Peyer's patch (tissue), 4 donors: ENCODE results near the gene CTNNA2. TPM values are rescaled to one million over a fixed set of nuclear protein-coding genes. Genes with fewer than 3 reads are reported as not detected.

Experiments
- DNase-seq, 3 donors: peaks; one replicate each; pipeline ENCODE4 v3.0.0-alpha.2; 2017 to 2019
- H3K27ac ChIP-seq, 4 donors: fragments of 200-600 bp; sonication (generic); one replicate each; pipeline ENCODE4 v1.5.1; 2016 to 2019
- H3K27me3 ChIP-seq, 2 donors: fragments of 200-600 bp; sonication (generic); one replicate each; pipeline ENCODE4 v1.5.1; 2019
- H3K36me3 ChIP-seq, 3 donors: fragments of 200-600 bp; sonication (generic); one replicate each; pipeline ENCODE4 v1.5.1; 2016 to 2019
- H3K4me1 ChIP-seq, 4 donors: fragments of 200-600 bp; sonication (generic); one replicate each; pipeline ENCODE4 v1.5.1; 2016 to 2019
- H3K4me3 ChIP-seq, 4 donors: fragments of 200-600 bp; sonication (generic); 1 replicate in 3 of 4; 2 replicates in 1 of 4; pipeline ENCODE4 v1.5.1; 2016 to 2019; ENCODE audit warnings: mild to moderate bottlenecking in 1 of 4
- H3K9me3 ChIP-seq, 4 donors: fragments of 200-600 bp; sonication (generic); one replicate each; pipeline ENCODE4 v1.5.1; 2016 to 2019; ENCODE audit warnings: mild to moderate bottlenecking in 1 of 4
- CTCF ChIP-seq, 6 experiments: fragments of 450-650 bp in 4 of 6; fragments of 200-600 bp in 2 of 6; sonication (generic) in 1 of 6; IDR thresholded peaks; one replicate each; pipeline ENCODE4 v1.5.1; 2017 to 2019; ENCODE audit warnings: antibody characterized with exemption in 6 of 6, mild to moderate bottlenecking in 3 of 6, moderate library complexity in 1 of 6
- POLR2A ChIP-seq, 2 donors: fragments of 450-650 bp; IDR thresholded peaks; one replicate each; pipeline ENCODE4 v1.5.1; 2017; ENCODE audit warnings: antibody characterized with exemption in 2 of 2, mild to moderate bottlenecking in 2 of 2, moderate library complexity in 2 of 2
- total RNA-seq, 4 donors: library from RNA; depleted of rRNA; stranded (reverse); fragments of >200 nt; gene quantifications; one replicate each; pipeline ENCODE4 v1.1.0, GENCODE V29; 2016

Gene CTNNA2
- total RNA-seq, 4 donors from 2014 or later, result 0.67 to 5.3 (median 0.88) TPM; not detected in 1

GRCh38 chr2:79887747-79888374 lies 375.0 kb downstream of the CTNNA2 start:
- Histone ChIP-seq H3K27ac (no peak overlapping the region), H3K9me3 (no peaks in the 10 kb centered on the region), H3K4me1 (no peaks in the 10 kb centered on the region), H3K27me3 (no peaks in the 10 kb centered on the region), H3K4me3 (no peak overlapping the region), H3K36me3 (no peaks in the 10 kb centered on the region)
- peak in 1 of 3 donors; percentile 52 for DNase-seq
- TF ChIP-seq POLR2A (IDR thresholded peaks at IDR 0.05) (no peak), CTCF (IDR thresholded peaks at IDR 0.05) (peak in 5 of 6 experiments; percentile 11 to 82 (median 70))

GRCh38 chr2:79892123-79892522 lies 379.3 kb downstream of the CTNNA2 start:
- H3K9me3 ChIP-seq, result no peaks in the 10 kb centered on the region
- no peaks in the 10 kb centered on the region for H3K4me1 ChIP-seq
- no peak for TF ChIP-seq POLR2A (IDR thresholded peaks at IDR 0.05)
- DNase-seq, result no peak
- H3K36me3 ChIP-seq, result no peaks in the 10 kb centered on the region
- H3K4me3 ChIP-seq, result no peak overlapping the region
- no peaks in the 10 kb centered on the region for H3K27me3 ChIP-seq
- no peak overlapping the region for H3K27ac ChIP-seq

GRCh38 chr2:79899196-79899595 lies 386.3 kb downstream of the CTNNA2 start:
- Histone ChIP-seq H3K36me3 (no peaks in the 10 kb centered on the region), H3K27me3 (no peaks in the 10 kb centered on the region), H3K27ac (no peak overlapping the region), H3K4me3 (no peak overlapping the region), H3K4me1 (no peaks in the 10 kb centered on the region), H3K9me3 (no peaks in the 10 kb centered on the region)
- DNase-seq, result no peak
- TF ChIP-seq POLR2A (IDR thresholded peaks at IDR 0.05) (no peak), CTCF (IDR thresholded peaks at IDR 0.05) (no peak)

- DNase-seq, result no peak
- Histone ChIP-seq H3K4me1 (no peaks in the 10 kb centered on the region), H3K27ac (no peak overlapping the region), H3K36me3 (no peaks in the 10 kb centered on the region), H3K27me3 (no peaks in the 10 kb centered on the region), H3K9me3 (no peaks in the 10 kb centered on the region), H3K4me3 (no peak overlapping the region)
- TF ChIP-seq CTCF (IDR thresholded peaks at IDR 0.05) (no peak), POLR2A (IDR thresholded peaks at IDR 0.05) (no peak)
Measured at GRCh38 chr2:79901161-79901560, 388.3 kb downstream of the CTNNA2 start.

- no peaks in the 10 kb centered on the region for H3K9me3 ChIP-seq
- TF ChIP-seq POLR2A (IDR thresholded peaks at IDR 0.05), result no peak
- no peak for TF ChIP-seq CTCF (IDR thresholded peaks at IDR 0.05)
- no peaks in the 10 kb centered on the region for H3K36me3 ChIP-seq
- H3K27ac ChIP-seq, result no peak overlapping the region
- H3K27me3 ChIP-seq, result no peaks in the 10 kb centered on the region
- no peaks in the 10 kb centered on the region for H3K4me1 ChIP-seq
- no peak overlapping the region for H3K4me3 ChIP-seq
- no peak for DNase-seq
Measured at GRCh38 chr2:79903222-79904000, 390.6 kb downstream of the CTNNA2 start.

- DNase-seq, result no peak
- no peaks in the 10 kb centered on the region for H3K4me1 ChIP-seq
- no peak for TF ChIP-seq POLR2A (IDR thresholded peaks at IDR 0.05)
- TF ChIP-seq CTCF (IDR thresholded peaks at IDR 0.05), result no peak
- H3K36me3 ChIP-seq, result no peaks in the 10 kb centered on the region
- H3K4me3 ChIP-seq, result no peak overlapping the region
- H3K9me3 ChIP-seq, result no peaks in the 10 kb centered on the region
- no peak overlapping the region for H3K27ac ChIP-seq
- H3K27me3 ChIP-seq, result no peaks in the 10 kb centered on the region
Measured at GRCh38 chr2:79906139-79906890, 393.5 kb downstream of the CTNNA2 start.
